Pons (tissue), 1 donor: ENCODE results near the gene ZNF740.
"Not testable (repeated sequence)": the region's sequence is repeated elsewhere in the genome, so short reads cannot be mapped to it uniquely, and the experiment has no call there.

ENCODE experiments used
- DNase-seq: peaks from one replicate; pipeline ENCODE4 v3.0.0-alpha.2; 2016; ENCODE audit warnings: low spot score

Gene ZNF740

GRCh38 chr12:53180220-53180930, at the start of gene ZNF740, which contains the start of gene CSAD:
Gene ZNF740 (plus strand): TSS chr12:53180722. CDS start chr12:53181984, 1,262 bp downstream.
Gene CSAD (minus strand): TSS chr12:53180925. CDS start chr12:53173470, 7,455 bp downstream.
- peak; percentile 97 for DNase-seq

GRCh38 chr12:53131844-53132243, 48.7 kb upstream of the ZNF740 start:
- no peak for DNase-seq

- no peak for DNase-seq
Measured at GRCh38 chr12:53133722-53134121, 46.8 kb upstream of the ZNF740 start.

- DNase-seq, result no peak
Measured at GRCh38 chr12:53143355-53143754, 37.2 kb upstream of the ZNF740 start.

- DNase-seq, result no peak
Measured at GRCh38 chr12:53145383-53146260, 34.9 kb upstream of the ZNF740 start.

GRCh38 chr12:53147181-53147580, 33.3 kb upstream of the ZNF740 start:
- DNase-seq, result no peak

- DNase-seq, result no peak
Measured at GRCh38 chr12:53147653-53148052, 32.9 kb upstream of the ZNF740 start.

- DNase-seq, result no peak
Measured at GRCh38 chr12:53151039-53151438, 29.5 kb upstream of the ZNF740 start.

- no peak for DNase-seq
Measured at GRCh38 chr12:53152390-53152789, 28.1 kb upstream of the ZNF740 start.

- peak; percentile 75 for DNase-seq
Measured at GRCh38 chr12:53159195-53159839, 21.2 kb upstream of the ZNF740 start.

- DNase-seq, result no peak
Measured at GRCh38 chr12:53160000-53160399, 20.5 kb upstream of the ZNF740 start.

GRCh38 chr12:53160673-53161072, 19.8 kb upstream of the ZNF740 start:
- DNase-seq, result no peak

GRCh38 chr12:53161119-53161911, 19.2 kb upstream of the ZNF740 start:
- no peak for DNase-seq

- not testable (repeated sequence) for DNase-seq
Measured at GRCh38 chr12:53163008-53163407, 17.5 kb upstream of the ZNF740 start.

GRCh38 chr12:53166837-53167236, 13.7 kb upstream of the ZNF740 start:
- DNase-seq, result no peak

- DNase-seq, result no peak
Measured at GRCh38 chr12:53169644-53170043, 10.9 kb upstream of the ZNF740 start.

- no peak for DNase-seq
Measured at GRCh38 chr12:53170215-53170614, 10.3 kb upstream of the ZNF740 start.

GRCh38 chr12:53170876-53171724, 9.4 kb upstream of the ZNF740 start:
- DNase-seq, result no peak

GRCh38 chr12:53171725-53172329, 8.7 kb upstream of the ZNF740 start:
- DNase-seq, result no peak

- DNase-seq, result no peak
Measured at GRCh38 chr12:53172352-53172751, 8.2 kb upstream of the ZNF740 start.
